ENCODE data around the gene TMEM63C.
"Not testable (repeated sequence)": the region's sequence is repeated elsewhere in the genome, so short reads cannot be mapped to it uniquely, and the experiment has no call there.

TMEM63C gene

GRCh38 chr14:77155083-77155482 lies 26.5 kb upstream of the TMEM63C start:
- no peak for DNase-seq (ENCODE audit: extremely low read depth, low read depth)
- H3K4me3 ChIP-seq (replicated peaks; ENCODE audit: low read depth, low read length): no peak overlapping the region
- no peak for TF ChIP-seq CTCF (IDR thresholded peaks at IDR 0.05; ENCODE audit: low read depth, low read length, missing control alignments)

- DNase-seq (ENCODE audit: extremely low read depth, low read depth): no peak
- TF ChIP-seq CTCF (IDR thresholded peaks at IDR 0.05; ENCODE audit: low read depth, low read length, missing control alignments): no peak
- no peak overlapping the region for H3K4me3 ChIP-seq (replicated peaks; ENCODE audit: low read depth, low read length)
Measured at GRCh38 chr14:77157740-77158139, 23.9 kb upstream of the TMEM63C start.

- TF ChIP-seq CTCF (IDR thresholded peaks at IDR 0.05; ENCODE audit: low read depth, low read length, missing control alignments): no peak
- no peak overlapping the region for H3K4me3 ChIP-seq (replicated peaks; ENCODE audit: low read depth, low read length)
- peak; percentile 27 for DNase-seq (ENCODE audit: extremely low read depth, low read depth)
Measured at GRCh38 chr14:77158175-77158881, 23.3 kb upstream of the TMEM63C start.

- no peak for DNase-seq (ENCODE audit: extremely low read depth, low read depth)
- no peak overlapping the region for H3K4me3 ChIP-seq (replicated peaks; ENCODE audit: low read depth, low read length)
- TF ChIP-seq CTCF (IDR thresholded peaks at IDR 0.05; ENCODE audit: low read depth, low read length, missing control alignments): no peak
Measured at GRCh38 chr14:77158882-77159255, 22.7 kb upstream of the TMEM63C start.

- H3K4me3 ChIP-seq (replicated peaks; ENCODE audit: low read depth, low read length): no peak overlapping the region
- no peak for TF ChIP-seq CTCF (IDR thresholded peaks at IDR 0.05; ENCODE audit: low read depth, low read length, missing control alignments)
- no peak for DNase-seq (ENCODE audit: extremely low read depth, low read depth)
Measured at GRCh38 chr14:77161011-77161410, 20.6 kb upstream of the TMEM63C start.

GRCh38 chr14:77170045-77170444 lies 11.6 kb upstream of the TMEM63C start:
- no peak for DNase-seq (ENCODE audit: extremely low read depth, low read depth)
- H3K4me3 ChIP-seq (replicated peaks; ENCODE audit: low read depth, low read length): no peak overlapping the region
- no peak for TF ChIP-seq CTCF (IDR thresholded peaks at IDR 0.05; ENCODE audit: low read depth, low read length, missing control alignments)

GRCh38 chr14:77172916-77173315 lies 8.7 kb upstream of the TMEM63C start:
- no peak for DNase-seq (ENCODE audit: extremely low read depth, low read depth)
- no peak for TF ChIP-seq CTCF (IDR thresholded peaks at IDR 0.05; ENCODE audit: low read depth, low read length, missing control alignments)
- H3K4me3 ChIP-seq (replicated peaks; ENCODE audit: low read depth, low read length): no peak overlapping the region

GRCh38 chr14:77173911-77174617 lies 7.5 kb upstream of the TMEM63C start:
- DNase-seq (ENCODE audit: extremely low read depth, low read depth); H3K4me3 ChIP-seq (replicated peaks; ENCODE audit: low read depth, low read length): not testable (repeated sequence)

Data from HFF-Myc (cell line).